GM19468 (cell line): ENCODE data around the gene RXRA.
"Not testable (repeated sequence)": the region's sequence is repeated elsewhere in the genome, so short reads cannot be mapped to it uniquely, and the experiment has no call there.

ENCODE experiments used
- ATAC-seq: cut with Tn5 transposase; IDR thresholded peaks from one replicate; pipeline ENCODE4 v1.9.1; 2021; ENCODE audit warnings: mild to moderate bottlenecking, moderate library complexity, moderate number of reproducible peaks; ENCODE audit not compliant: unreplicated experiment; ENCODE audit errors: extremely low read depth

The RXRA gene

GRCh38 chr9:134306636-134307600, 19.3 kb upstream of the RXRA start:
- no peak for ATAC-seq

GRCh38 chr9:134307674-134308638, 18.3 kb upstream of the RXRA start:
- no peak for ATAC-seq

GRCh38 chr9:134308639-134309220, 17.5 kb upstream of the RXRA start:
- ATAC-seq, result not testable (repeated sequence)

- ATAC-seq, result no peak
Measured at GRCh38 chr9:134313470-134313869, 12.8 kb upstream of the RXRA start.

- no peak for ATAC-seq
Measured at GRCh38 chr9:134314039-134314949, 12.0 kb upstream of the RXRA start.

- ATAC-seq, result no peak
Measured at GRCh38 chr9:134314950-134315715, 11.1 kb upstream of the RXRA start.

- no peak for ATAC-seq
Measured at GRCh38 chr9:134315716-134316448, 10.4 kb upstream of the RXRA start.

GRCh38 chr9:134316449-134317160, 9.7 kb upstream of the RXRA start:
- no peak for ATAC-seq

GRCh38 chr9:134317400-134317789, 8.9 kb upstream of the RXRA start:
- no peak for ATAC-seq

- ATAC-seq, result no peak
Measured at GRCh38 chr9:134317790-134318414, 8.4 kb upstream of the RXRA start.

GRCh38 chr9:134318481-134318891, 7.8 kb upstream of the RXRA start:
- no peak for ATAC-seq

- ATAC-seq, result no peak
Measured at GRCh38 chr9:134318941-134319305, 7.3 kb upstream of the RXRA start.

GRCh38 chr9:134319306-134320125, 6.7 kb upstream of the RXRA start:
- no peak for ATAC-seq

GRCh38 chr9:134320126-134320867, 6.0 kb upstream of the RXRA start:
- ATAC-seq, result no peak

- ATAC-seq, result no peak
Measured at GRCh38 chr9:134320868-134321471, 5.3 kb upstream of the RXRA start.
